Measurements from ENCODE around the gene SLCO1B1. TPM values are rescaled to one million over a fixed set of nuclear protein-coding genes. Genes with fewer than 3 reads are reported as not detected.

Gene SLCO1B1
- total and polyA plus RNA-seq, 10 of the 15 experiments (the other 5 are each of a cell fraction or from before 2014, with no cell fraction given), result 0.15 TPM; not detected in 9

DNA sequence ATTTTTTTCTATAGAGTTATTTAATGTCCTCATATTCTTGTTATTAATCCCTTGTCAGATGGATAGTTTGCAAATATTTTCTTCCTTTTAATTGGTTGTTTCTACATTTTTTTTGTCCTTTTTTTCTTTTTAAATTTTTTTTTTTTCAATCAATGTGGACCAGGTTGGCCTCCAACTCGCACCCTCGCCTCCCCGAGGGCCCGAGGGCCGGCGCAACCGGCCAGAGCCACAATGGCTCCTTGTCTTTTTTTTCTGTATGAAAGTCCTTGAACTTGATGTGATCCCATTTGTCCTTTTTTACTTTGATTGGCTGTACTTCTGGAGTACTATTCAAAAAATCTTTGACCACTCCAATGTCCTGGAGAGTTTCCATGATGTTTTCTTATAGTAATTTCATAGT is 17.7 kb upstream of the SLCO1B1 start (continued):
- TF ChIP-seq, protein P1, sequence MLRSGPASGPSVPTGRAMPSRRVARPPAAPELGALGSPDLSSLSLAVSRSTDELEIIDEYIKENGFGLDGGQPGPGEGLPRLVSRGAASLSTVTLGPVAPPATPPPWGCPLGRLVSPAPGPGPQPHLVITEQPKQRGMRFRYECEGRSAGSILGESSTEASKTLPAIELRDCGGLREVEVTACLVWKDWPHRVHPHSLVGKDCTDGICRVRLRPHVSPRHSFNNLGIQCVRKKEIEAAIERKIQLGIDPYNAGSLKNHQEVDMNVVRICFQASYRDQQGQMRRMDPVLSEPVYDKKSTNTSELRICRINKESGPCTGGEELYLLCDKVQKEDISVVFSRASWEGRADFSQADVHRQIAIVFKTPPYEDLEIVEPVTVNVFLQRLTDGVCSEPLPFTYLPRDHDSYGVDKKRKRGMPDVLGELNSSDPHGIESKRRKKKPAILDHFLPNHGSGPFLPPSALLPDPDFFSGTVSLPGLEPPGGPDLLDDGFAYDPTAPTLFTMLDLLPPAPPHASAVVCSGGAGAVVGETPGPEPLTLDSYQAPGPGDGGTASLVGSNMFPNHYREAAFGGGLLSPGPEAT (IDR thresholded peaks at IDR 0.05; ENCODE audit: low read depth), result no peak
- TF ChIP-seq CBX3 (IDR thresholded peaks at IDR 0.05; ENCODE audit: borderline replicate concordance, low read depth) (no peak), SUZ12 (IDR thresholded peaks at IDR 0.05; ENCODE audit: unreplicated experiment) (no peak), JUNB (IDR thresholded peaks at IDR 0.05) (no peak), ZSCAN29 (IDR thresholded peaks at IDR 0.05) (no peak), HDAC6 (IDR thresholded peaks at IDR 0.05; ENCODE audit: unreplicated experiment) (no peak), NR2F1 (conservative IDR thresholded peaks at IDR 0.05) (no peak)
- TF ChIP-seq, protein P2, sequence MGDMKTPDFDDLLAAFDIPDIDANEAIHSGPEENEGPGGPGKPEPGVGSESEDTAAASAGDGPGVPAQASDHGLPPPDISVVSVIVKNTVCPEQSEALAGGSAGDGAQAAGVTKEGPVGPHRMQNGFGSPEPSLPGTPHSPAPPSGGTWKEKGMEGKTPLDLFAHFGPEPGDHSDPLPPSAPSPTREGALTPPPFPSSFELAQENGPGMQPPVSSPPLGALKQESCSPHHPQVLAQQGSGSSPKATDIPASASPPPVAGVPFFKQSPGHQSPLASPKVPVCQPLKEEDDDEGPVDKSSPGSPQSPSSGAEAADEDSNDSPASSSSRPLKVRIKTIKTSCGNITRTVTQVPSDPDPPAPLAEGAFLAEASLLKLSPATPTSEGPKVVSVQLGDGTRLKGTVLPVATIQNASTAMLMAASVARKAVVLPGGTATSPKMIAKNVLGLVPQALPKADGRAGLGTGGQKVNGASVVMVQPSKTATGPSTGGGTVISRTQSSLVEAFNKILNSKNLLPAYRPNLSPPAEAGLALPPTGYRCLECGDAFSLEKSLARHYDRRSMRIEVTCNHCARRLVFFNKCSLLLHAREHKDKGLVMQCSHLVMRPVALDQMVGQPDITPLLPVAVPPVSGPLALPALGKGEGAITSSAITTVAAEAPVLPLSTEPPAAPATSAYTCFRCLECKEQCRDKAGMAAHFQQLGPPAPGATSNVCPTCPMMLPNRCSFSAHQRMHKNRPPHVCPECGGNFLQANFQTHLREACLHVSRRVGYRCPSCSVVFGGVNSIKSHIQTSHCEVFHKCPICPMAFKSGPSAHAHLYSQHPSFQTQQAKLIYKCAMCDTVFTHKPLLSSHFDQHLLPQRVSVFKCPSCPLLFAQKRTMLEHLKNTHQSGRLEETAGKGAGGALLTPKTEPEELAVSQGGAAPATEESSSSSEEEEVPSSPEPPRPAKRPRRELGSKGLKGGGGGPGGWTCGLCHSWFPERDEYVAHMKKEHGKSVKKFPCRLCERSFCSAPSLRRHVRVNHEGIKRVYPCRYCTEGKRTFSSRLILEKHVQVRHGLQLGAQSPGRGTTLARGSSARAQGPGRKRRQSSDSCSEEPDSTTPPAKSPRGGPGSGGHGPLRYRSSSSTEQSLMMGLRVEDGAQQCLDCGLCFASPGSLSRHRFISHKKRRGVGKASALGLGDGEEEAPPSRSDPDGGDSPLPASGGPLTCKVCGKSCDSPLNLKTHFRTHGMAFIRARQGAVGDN (IDR thresholded peaks at IDR 0.05), result no peak

DNA sequence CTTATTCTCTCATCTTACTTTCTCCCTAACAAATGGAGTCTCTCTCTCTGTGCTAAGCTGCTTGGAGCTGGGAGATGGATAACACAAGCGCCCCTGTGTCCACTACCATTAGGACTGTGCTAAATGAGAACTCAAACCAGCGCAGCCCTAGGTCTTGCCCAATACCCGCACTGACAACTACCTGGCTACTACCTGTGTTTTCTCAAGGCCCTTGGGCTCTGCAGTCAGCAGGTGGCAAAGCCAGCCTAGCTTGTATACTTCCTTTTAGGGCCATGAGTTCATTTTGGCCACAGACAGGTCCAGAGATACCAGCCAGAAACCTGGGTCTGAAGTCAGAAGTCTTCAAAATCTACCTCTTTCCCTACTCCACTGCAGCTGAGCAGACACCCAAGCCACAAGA is 13.0 kb upstream of the SLCO1B1 start:
- in situ Hi-C loops (cut with MboI), result no loop called here
- RAD21 ChIA-PET (ENCODE audit: unreplicated experiment), result no interaction called here

More for the DNA sequence above, 13.0 kb upstream of the SLCO1B1 start:
- H3K27me3 ChIP-seq (replicated peaks in 1 of 2; ENCODE audit: control insufficient read depth in 2 of 2, insufficient read depth in 2 of 2, low read length in 1 of 2), result no peaks in the 10 kb centered on the region
- no peaks in the 10 kb centered on the region for H3K79me2 ChIP-seq (ENCODE audit: control insufficient read depth, insufficient read depth, low read length)
- H3K4me1 ChIP-seq (ENCODE audit: control insufficient read depth, insufficient read depth, low read length), result no peaks in the 10 kb centered on the region
- CTCF ChIA-PET, result no interaction called here
- no peak for FAIRE-seq
- no TSS peak for BruUV-seq (replicated peaks)
- no peak overlapping the region for H2AFZ ChIP-seq (ENCODE audit: control insufficient read depth, low read depth, low read length)
- no peak overlapping the region for H3K4me3 ChIP-seq
- 31% methylated on average over 3 of the region's 3 CpGs for WGBS (ENCODE audit: insufficient coverage, insufficient replicate concordance, low lambda C conversion rate, missing lambda C conversion rate)
- no peak overlapping the region for H3K4me2 ChIP-seq (ENCODE audit: control insufficient read depth, insufficient read depth)
- no peak for ATAC-seq
- POLR2A ChIA-PET, result no interaction called here
- no peak for DNase-seq (ENCODE audit: low read depth, low spot score)
- no peak for TF ChIP-seq CBFB (IDR thresholded peaks at IDR 0.05; ENCODE audit: low read depth)
- no peak for TF ChIP-seq NFYB (IDR thresholded peaks at IDR 0.05; ENCODE audit: insufficient read depth, low read depth, low read length)
- H3K9ac ChIP-seq (ENCODE audit: control insufficient read depth, insufficient read depth, low read length), result no peak overlapping the region
- no peaks in the 10 kb centered on the region for H3K36me3 ChIP-seq (ENCODE audit: control insufficient read depth in 2 of 2, insufficient read depth in 2 of 2, low read length in 1 of 2)
- SMC1A ChIA-PET (ENCODE audit: uncharacterized antibody, unreplicated experiment), result no interaction called here
- intact Hi-C loops (cut with micrococcal nuclease; ENCODE audit: unreplicated experiment), result no loop called here
- H3K9me3 ChIP-seq (replicated peaks; ENCODE audit: control insufficient read depth, insufficient read depth, low read length), result no peaks in the 10 kb centered on the region
- H4K20me1 ChIP-seq (ENCODE audit: control insufficient read depth, insufficient read depth), result no peaks in the 10 kb centered on the region
- H3K27ac ChIP-seq (ENCODE audit: control insufficient read depth, insufficient read depth), result no peak overlapping the region

All from GM12878 (cell line).